Measurements from ENCODE around the gene STX10. TPM values are rescaled to one million over a fixed set of nuclear protein-coding genes. Genes with fewer than 3 reads are reported as not detected.

STX10 gene
- total and polyA plus RNA-seq, 12 donors, result 18.7 to 69.9 (median 28.9) TPM

Other genes starting within 250 kb of the STX10 start
- under 1 TPM in 1 of 10 donors, not detected in 9; 0.21 TPM for gene SYCE2, start 231.1 kb downstream of the STX10 start, total RNA-seq
- under 1 TPM; 0.10 to 0.22 TPM for gene SYCE2, start 231.1 kb downstream of the STX10 start, polyA plus RNA-seq
- gene FARSA, start 216.7 kb downstream of the STX10 start, total RNA-seq, result 10 to 100 TPM; 31.0 to 53.0 (median 38.5) TPM
- gene FARSA, start 216.7 kb downstream of the STX10 start, polyA plus RNA-seq, result 10 to 100 TPM; 23.2 to 81.4 TPM
- 100 to 1,000 TPM; 265 to 683 (median 348) TPM for gene CALR, start 211.8 kb downstream of the STX10 start, total RNA-seq
- 100 to 1,000 TPM; 197 to 830 TPM for gene CALR, start 211.8 kb downstream of the STX10 start, polyA plus RNA-seq
- gene RAD23A, start 204.5 kb downstream of the STX10 start, total RNA-seq, result 100 to 1,000 TPM; 138 to 201 (median 148) TPM
- gene RAD23A, start 204.5 kb downstream of the STX10 start, polyA plus RNA-seq, result 100 to 1,000 TPM; 187 to 289 TPM
- 10 to 100 TPM; 18.4 to 33.9 (median 20.9) TPM for gene GADD45GIP1, start 193.2 kb downstream of the STX10 start, total RNA-seq
- gene GADD45GIP1, start 193.2 kb downstream of the STX10 start, polyA plus RNA-seq, result 100 to 1,000 TPM; 120 to 237 TPM
- gene DAND5, start 180.8 kb downstream of the STX10 start, total RNA-seq, result 10 to 100 TPM in 5 of 10 donors, 1 to 10 TPM in 5; 7.3 to 14.4 (median 10.1) TPM
- gene DAND5, start 180.8 kb downstream of the STX10 start, polyA plus RNA-seq, result 1 to 10 TPM in 1 of 2 donors, under 1 TPM in 1; 0.71 to 4.2 TPM
- gene NFIX, start 154.9 kb downstream of the STX10 start, total RNA-seq, result 100 to 1,000 TPM; 111 to 162 (median 145) TPM
- 10 to 100 TPM; 16.8 to 34.2 TPM for gene NFIX, start 154.9 kb downstream of the STX10 start, polyA plus RNA-seq
- gene LYL1, start 47.5 kb downstream of the STX10 start, total RNA-seq, result 1 to 10 TPM; 3.4 to 9.9 (median 6.1) TPM
- gene LYL1, start 47.5 kb downstream of the STX10 start, polyA plus RNA-seq, result 10 to 100 TPM; 11.5 to 13.0 TPM
- gene TRMT1, start 33.6 kb downstream of the STX10 start, total RNA-seq, result 10 to 100 TPM; 10.5 to 22.4 (median 14.2) TPM
- gene TRMT1, start 33.6 kb downstream of the STX10 start, polyA plus RNA-seq, result 10 to 100 TPM; 33.1 to 54.0 TPM
- 10 to 100 TPM; 31.1 to 58.0 (median 35.1) TPM for gene NACC1, start 32.1 kb downstream of the STX10 start, total RNA-seq
- gene NACC1, start 32.1 kb downstream of the STX10 start, polyA plus RNA-seq, result 10 to 100 TPM; 23.9 to 25.0 TPM
- 10 to 100 TPM; 19.2 to 54.6 (median 36.0) TPM for gene IER2, start within 50 bp of the STX10 start, total RNA-seq
- 10 to 100 TPM; 29.5 to 42.8 TPM for gene IER2, start within 50 bp of the STX10 start, polyA plus RNA-seq

Data from heart right ventricle (tissue), 12 donors.